Fibroblast of villous mesenchyme (primary cell): ENCODE results near the gene SYTL3. TPM values are rescaled to one million over a fixed set of nuclear protein-coding genes. Genes with fewer than 3 reads are reported as not detected.
A peak's percentile ranks its signal among the peaks of the same experiment; 100 is the strongest.
"Not testable (repeated sequence)": the region's sequence is repeated elsewhere in the genome, so short reads cannot be mapped to it uniquely, and the experiment has no call there.

Experiments used
- DNase-seq: peaks from one replicate; pipeline ENCODE4 v3.0.0-alpha.2; 2010; ENCODE audit warnings: low read depth
- H3K4me3 ChIP-seq: 2 replicates; pipeline ENCODE4 v1.5.1; 2011; ENCODE audit warnings: low read depth, mild to moderate bottlenecking, low read length
- total RNA-seq: library from RNA; depleted of rRNA; stranded (reverse); fragments of >200 nt; gene quantifications from 2 replicates; pipeline ENCODE4 v1.2.3, GENCODE V29; 2012
- TF ChIP-seq, protein P1 (sequence below): IDR thresholded peaks from 2 replicates; pipeline ENCODE4 v1.5.1; 2012; ENCODE audit warnings: low read depth, mild to moderate bottlenecking, low read length; ENCODE audit not compliant: insufficient read depth

Gene SYTL3, protein sequence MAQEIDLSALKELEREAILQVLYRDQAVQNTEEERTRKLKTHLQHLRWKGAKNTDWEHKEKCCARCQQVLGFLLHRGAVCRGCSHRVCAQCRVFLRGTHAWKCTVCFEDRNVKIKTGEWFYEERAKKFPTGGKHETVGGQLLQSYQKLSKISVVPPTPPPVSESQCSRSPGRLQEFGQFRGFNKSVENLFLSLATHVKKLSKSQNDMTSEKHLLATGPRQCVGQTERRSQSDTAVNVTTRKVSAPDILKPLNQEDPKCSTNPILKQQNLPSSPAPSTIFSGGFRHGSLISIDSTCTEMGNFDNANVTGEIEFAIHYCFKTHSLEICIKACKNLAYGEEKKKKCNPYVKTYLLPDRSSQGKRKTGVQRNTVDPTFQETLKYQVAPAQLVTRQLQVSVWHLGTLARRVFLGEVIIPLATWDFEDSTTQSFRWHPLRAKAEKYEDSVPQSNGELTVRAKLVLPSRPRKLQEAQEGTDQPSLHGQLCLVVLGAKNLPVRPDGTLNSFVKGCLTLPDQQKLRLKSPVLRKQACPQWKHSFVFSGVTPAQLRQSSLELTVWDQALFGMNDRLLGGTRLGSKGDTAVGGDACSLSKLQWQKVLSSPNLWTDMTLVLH
- total RNA-seq, result 1.3 and 1.7 TPM in 2 replicates

DNA sequence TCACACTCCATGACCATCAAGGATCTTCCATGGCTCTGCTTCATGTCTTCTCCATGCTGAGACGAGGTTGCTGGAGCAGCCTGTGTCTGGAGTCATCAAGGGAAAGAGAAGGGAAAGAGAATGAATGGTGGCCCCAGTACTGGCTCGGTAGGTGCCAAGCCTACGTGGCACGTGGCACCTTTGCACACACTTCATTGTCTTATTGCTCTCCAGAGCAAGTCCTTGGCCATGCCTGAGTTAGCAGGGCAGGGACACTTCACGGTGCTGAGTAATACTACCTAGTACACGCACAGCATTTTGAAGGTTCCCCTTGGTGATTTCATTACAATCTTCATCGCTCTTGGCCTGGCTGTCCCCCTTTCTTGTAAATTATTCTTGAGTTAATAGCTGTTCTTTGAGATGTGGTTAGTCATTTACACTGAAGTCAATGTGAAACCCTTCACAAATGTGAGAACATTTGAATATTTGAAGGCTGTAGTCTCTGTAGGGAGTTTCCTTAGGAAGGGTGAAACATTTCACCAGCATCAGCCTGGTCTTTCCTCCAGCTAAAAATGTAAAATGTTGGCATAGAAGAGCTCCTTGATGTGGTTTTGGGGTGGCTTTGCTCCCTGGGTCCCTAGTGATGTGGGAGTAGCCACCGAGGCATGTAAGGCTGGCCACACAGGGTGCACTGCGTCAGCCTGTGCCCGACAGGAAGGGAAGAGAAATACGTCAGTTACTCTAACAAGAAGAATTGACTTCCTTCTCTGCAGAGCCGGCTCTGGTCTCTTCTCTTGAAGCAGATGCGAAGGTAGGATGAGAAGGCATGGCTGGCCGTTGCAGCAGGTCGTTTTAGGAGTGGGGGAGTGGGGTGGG, at the start of gene SYTL3:
Gene SYTL3, plus strand, starts transcription at position 766 of the 855 bp plus-strand sequence. CDS start 13,215 bp downstream, outside the sequence.
- peak; percentile 68 for DNase-seq
- TF ChIP-seq, protein P1, sequence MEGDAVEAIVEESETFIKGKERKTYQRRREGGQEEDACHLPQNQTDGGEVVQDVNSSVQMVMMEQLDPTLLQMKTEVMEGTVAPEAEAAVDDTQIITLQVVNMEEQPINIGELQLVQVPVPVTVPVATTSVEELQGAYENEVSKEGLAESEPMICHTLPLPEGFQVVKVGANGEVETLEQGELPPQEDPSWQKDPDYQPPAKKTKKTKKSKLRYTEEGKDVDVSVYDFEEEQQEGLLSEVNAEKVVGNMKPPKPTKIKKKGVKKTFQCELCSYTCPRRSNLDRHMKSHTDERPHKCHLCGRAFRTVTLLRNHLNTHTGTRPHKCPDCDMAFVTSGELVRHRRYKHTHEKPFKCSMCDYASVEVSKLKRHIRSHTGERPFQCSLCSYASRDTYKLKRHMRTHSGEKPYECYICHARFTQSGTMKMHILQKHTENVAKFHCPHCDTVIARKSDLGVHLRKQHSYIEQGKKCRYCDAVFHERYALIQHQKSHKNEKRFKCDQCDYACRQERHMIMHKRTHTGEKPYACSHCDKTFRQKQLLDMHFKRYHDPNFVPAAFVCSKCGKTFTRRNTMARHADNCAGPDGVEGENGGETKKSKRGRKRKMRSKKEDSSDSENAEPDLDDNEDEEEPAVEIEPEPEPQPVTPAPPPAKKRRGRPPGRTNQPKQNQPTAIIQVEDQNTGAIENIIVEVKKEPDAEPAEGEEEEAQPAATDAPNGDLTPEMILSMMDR, result no peak
- no peak within 1 kb of the TSS for H3K4me3 ChIP-seq

DNA sequence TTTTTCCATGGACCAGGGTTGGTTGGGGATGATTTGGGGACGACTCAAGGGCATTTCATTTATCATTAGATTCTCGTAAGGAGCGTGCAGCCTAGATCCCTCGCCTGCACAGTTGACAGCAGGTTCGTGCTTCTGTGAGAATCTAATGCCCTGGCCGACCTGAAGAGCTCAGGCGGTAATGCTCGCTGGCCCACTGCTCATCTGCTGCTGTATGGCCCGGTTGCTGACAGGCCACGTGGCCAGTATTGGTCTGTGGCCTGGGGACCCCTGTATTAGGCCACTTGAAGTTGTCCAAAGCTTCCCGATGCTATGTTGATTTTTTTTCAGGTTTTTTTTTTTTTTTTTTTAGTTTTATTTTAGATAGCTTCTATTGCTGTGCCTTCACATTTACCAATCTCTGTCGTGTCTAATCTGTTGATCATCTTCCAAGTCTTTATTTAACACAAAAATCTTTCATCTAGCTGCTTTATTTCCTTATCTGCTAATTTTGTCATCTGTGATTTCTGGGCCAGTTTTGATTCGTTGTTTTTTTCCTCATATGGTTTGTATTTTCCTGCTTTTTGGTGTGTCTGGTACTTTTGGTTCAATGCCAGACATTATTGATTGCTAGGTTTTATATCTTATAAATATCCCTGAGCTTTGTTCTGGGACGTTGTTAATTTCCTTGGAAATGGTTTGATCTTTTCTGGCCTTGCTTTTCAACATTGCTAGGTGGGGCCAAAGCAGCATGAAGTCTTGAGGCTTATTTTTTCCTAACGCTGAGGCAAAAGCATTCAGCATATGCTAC, 46.4 kb upstream of the SYTL3 start:
- no peak for DNase-seq
- H3K4me3 ChIP-seq, result no peak overlapping the region
- TF ChIP-seq, protein P1, result no peak

DNA sequence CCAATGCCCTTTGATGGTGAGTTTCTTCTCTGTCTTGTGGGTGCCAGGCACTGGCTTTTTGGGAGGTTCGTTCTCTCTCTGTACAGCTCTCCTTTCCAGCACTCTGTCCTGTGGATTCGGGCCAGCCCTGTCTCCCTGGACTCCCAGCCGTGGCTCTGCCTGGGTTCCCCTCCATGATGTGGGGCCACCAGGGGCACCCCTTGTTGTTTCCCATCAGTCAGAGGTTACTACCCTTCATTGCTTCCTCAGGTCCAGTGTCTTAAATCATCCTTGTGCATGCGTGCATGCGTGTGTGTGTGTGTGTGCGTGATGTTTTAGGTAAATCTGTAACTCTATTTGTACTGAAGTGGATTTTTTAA, 45.8 kb upstream of the SYTL3 start:
- TF ChIP-seq, protein P1, result no peak
- DNase-seq, result no peak
- H3K4me3 ChIP-seq, result no peak overlapping the region

DNA sequence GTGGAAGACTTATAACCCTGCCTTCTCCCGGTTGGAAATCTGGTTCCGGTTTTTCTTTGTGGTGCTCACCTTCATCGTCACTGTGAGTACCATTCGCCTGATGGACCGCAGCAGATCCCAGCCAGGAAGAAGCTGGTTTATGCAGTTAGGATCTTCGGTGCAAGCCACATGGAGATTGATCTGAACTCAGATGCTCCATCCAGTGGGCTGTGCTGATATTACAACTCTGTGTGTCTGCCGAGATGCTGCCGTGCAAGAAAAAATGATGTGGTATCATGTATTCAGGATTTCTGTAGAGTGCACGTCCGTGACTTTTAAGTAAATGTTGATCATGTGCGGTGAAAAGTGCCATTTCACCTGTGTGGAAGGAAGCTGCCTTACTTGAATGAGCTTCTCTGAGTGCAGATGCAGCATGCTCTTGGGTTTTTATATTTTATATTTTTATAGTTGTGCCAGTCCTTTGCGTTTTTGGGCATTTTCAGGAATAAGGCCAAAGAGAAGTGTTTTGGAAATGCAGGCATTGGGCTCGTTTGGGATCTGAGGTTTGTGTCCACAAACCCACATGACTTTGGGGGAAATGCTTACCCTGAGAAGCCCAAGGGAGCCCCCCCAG, 44.5 kb upstream of the SYTL3 start:
- DNase-seq, result peak; percentile 76
- TF ChIP-seq, protein P1, result peak; percentile 86
- no peak overlapping the region for H3K4me3 ChIP-seq

DNA sequence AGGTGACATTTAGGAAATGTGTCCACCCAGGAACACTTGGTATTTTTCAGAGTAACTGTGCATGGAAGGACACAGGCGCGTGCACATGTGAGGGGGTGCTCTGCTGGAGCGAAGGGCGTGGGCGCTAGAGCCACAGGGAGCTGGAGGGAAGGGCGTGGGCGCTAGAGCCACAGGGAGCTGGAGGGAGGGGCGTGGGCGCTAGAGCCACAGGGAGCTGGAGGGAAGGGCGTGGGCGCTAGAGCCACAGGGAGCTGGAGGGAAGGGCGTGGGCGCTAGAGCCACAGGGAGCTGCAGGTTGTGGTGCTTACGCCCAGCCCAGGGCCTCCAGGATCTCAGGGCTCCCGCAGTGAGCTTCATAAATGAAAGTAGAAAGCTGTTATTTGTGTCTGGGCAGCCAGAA, 43.8 kb upstream of the SYTL3 start:
- DNase-seq, H3K4me3 ChIP-seq: not testable (repeated sequence)

DNA sequence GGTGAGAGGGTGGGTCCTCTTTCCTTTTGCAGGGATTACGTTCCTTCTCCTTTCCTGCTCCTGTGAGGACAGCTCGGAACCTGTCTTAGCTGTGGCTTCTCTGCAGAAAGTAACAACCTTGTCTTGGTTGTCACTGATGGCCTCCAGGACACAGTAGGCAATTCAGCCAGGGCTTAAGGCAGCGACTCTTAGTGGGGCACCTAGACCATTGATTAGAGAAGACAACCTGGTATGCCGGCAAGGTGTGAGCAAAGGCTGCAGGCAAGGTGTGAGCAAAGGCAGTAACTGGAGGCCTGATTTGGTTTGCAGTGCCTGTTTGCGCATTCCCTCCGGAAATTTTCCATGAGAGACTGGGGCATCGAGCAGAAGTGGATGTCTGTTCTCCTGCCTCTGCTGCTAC, 42.9 kb upstream of the SYTL3 start:
- H3K4me3 ChIP-seq, result no peak overlapping the region

More for the DNA sequence above, 42.9 kb upstream of the SYTL3 start:
- TF ChIP-seq, protein P1, result no peak
- no peak for DNase-seq
